ENCODE data around the gene PSORS1C2.

PSORS1C2 gene

GRCh38 chr6:31092238-31092637 is 46.6 kb downstream of the PSORS1C2 start:
- TF ChIP-seq POU2F2 (IDR thresholded peaks at IDR 0.05; ENCODE audit: low read depth, low read length), result no peak
- TF ChIP-seq PAX5 (IDR thresholded peaks at IDR 0.05; ENCODE audit: insufficient read depth, low read length, severe bottlenecking), result no peak
- TF ChIP-seq POLR2AphosphoS5 (IDR thresholded peaks at IDR 0.05; ENCODE audit: low read depth, low read length), result no peak
- no peak for TF ChIP-seq SPI1 (IDR thresholded peaks at IDR 0.05; ENCODE audit: low read depth, low read length)
- no peak for TF ChIP-seq POLR2A (IDR thresholded peaks at IDR 0.05; ENCODE audit: low read depth, low read length)
- no peak for TF ChIP-seq TAF1 (IDR thresholded peaks at IDR 0.05; ENCODE audit: low read depth, low read length)
- DNase-seq (ENCODE audit: insufficient read length, low spot score), result no peak
- no peak for FAIRE-seq

GRCh38 chr6:31091680-31092079 is 47.2 kb downstream of the PSORS1C2 start:
- no peak for FAIRE-seq
- DNase-seq (ENCODE audit: insufficient read length, low spot score), result no peak
- TF ChIP-seq POLR2AphosphoS5 (IDR thresholded peaks at IDR 0.05; ENCODE audit: low read depth, low read length) (no peak), PAX5 (IDR thresholded peaks at IDR 0.05; ENCODE audit: insufficient read depth, low read length, severe bottlenecking) (no peak), SPI1 (IDR thresholded peaks at IDR 0.05; ENCODE audit: low read depth, low read length) (no peak), TAF1 (IDR thresholded peaks at IDR 0.05; ENCODE audit: low read depth, low read length) (no peak), POU2F2 (IDR thresholded peaks at IDR 0.05; ENCODE audit: low read depth, low read length) (no peak), POLR2A (IDR thresholded peaks at IDR 0.05; ENCODE audit: low read depth, low read length) (no peak)

DNA sequence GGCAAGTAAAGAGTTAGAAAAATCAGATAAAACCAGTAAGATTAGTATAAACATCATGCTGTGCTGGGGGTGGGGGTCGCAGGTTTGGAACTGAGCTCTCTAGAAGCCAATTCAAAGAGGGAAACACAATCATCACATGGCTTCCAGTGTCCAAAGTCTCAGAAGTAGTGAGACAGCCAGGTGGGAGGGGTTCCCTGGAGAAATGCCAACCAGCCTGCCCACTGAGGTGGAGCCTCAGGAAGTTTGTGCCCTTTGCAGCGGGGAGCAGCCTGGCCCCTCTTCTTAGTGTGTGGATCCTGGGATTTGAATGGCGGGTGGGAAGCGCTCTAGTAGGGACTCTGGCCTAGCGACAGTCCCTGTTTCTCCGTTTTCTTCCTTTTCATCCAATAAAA is 47.9 kb downstream of the PSORS1C2 start:
- DNase-seq (ENCODE audit: insufficient read length, low spot score) (no peak), FAIRE-seq (no peak)
- no peak for TF ChIP-seq POLR2AphosphoS5 (IDR thresholded peaks at IDR 0.05; ENCODE audit: low read depth, low read length)
- no peak for TF ChIP-seq POLR2A (IDR thresholded peaks at IDR 0.05; ENCODE audit: low read depth, low read length)
- no peak for TF ChIP-seq PAX5 (IDR thresholded peaks at IDR 0.05; ENCODE audit: insufficient read depth, low read length, severe bottlenecking)
- TF ChIP-seq POU2F2 (IDR thresholded peaks at IDR 0.05; ENCODE audit: low read depth, low read length), result no peak
- no peak for TF ChIP-seq TAF1 (IDR thresholded peaks at IDR 0.05; ENCODE audit: low read depth, low read length)
- TF ChIP-seq SPI1 (IDR thresholded peaks at IDR 0.05; ENCODE audit: low read depth, low read length), result no peak

GRCh38 chr6:31090275-31090972 is 48.4 kb downstream of the PSORS1C2 start:
- DNase-seq (ENCODE audit: insufficient read length, low spot score), result no peak
- no peak for FAIRE-seq
- no peak for TF ChIP-seq POU2F2 (IDR thresholded peaks at IDR 0.05; ENCODE audit: low read depth, low read length)
- no peak for TF ChIP-seq PAX5 (IDR thresholded peaks at IDR 0.05; ENCODE audit: insufficient read depth, low read length, severe bottlenecking)
- TF ChIP-seq POLR2A (IDR thresholded peaks at IDR 0.05; ENCODE audit: low read depth, low read length), result no peak
- no peak for TF ChIP-seq SPI1 (IDR thresholded peaks at IDR 0.05; ENCODE audit: low read depth, low read length)
- no peak for TF ChIP-seq TAF1 (IDR thresholded peaks at IDR 0.05; ENCODE audit: low read depth, low read length)
- TF ChIP-seq POLR2AphosphoS5 (IDR thresholded peaks at IDR 0.05; ENCODE audit: low read depth, low read length), result no peak
